ENCODE measurements around the gene SIX3. TPM values are rescaled to one million over a fixed set of nuclear protein-coding genes. Genes with fewer than 3 reads are reported as not detected.
A peak's percentile ranks its signal among the peaks of the same experiment; 100 is the strongest.

The SIX3 gene
- total RNA-seq, 1 donor from 2014 or later: not detected

GRCh38 chr2:44951714-44952113 lies 10.2 kb downstream of the SIX3 start:
- Histone ChIP-seq H3K36me3 (no peaks in the 10 kb centered on the region), H3K9me3 (no peaks in the 10 kb centered on the region), H3K4me1 (peaks cover 21% of the 10 kb centered on the region), H3K4me3 (no peak overlapping the region), H3K27ac (no peak overlapping the region), H3K27me3 (peaks cover 86% of the 10 kb centered on the region)
- DNase-seq: no peak
- intact Hi-C loops (cut with DNase I): no loop called here
- no peak for ATAC-seq
- TF ChIP-seq CTCF (IDR thresholded peaks at IDR 0.05): no peak

- Histone ChIP-seq H3K27ac (no peak overlapping the region), H3K4me3 (peak overlapping the region; percentile 23), H3K27me3 (peaks cover 84% of the 10 kb centered on the region), H3K36me3 (no peaks in the 10 kb centered on the region), H3K9me3 (no peaks in the 10 kb centered on the region), H3K4me1 (peaks cover 21% of the 10 kb centered on the region)
- intact Hi-C loops (cut with DNase I): no loop called here
- peak; percentile 55 for TF ChIP-seq CTCF (IDR thresholded peaks at IDR 0.05)
- DNase-seq (no peak), ATAC-seq (peak; percentile 73)
Measured at GRCh38 chr2:44952143-44952805, 10.8 kb downstream of the SIX3 start.

DNA sequence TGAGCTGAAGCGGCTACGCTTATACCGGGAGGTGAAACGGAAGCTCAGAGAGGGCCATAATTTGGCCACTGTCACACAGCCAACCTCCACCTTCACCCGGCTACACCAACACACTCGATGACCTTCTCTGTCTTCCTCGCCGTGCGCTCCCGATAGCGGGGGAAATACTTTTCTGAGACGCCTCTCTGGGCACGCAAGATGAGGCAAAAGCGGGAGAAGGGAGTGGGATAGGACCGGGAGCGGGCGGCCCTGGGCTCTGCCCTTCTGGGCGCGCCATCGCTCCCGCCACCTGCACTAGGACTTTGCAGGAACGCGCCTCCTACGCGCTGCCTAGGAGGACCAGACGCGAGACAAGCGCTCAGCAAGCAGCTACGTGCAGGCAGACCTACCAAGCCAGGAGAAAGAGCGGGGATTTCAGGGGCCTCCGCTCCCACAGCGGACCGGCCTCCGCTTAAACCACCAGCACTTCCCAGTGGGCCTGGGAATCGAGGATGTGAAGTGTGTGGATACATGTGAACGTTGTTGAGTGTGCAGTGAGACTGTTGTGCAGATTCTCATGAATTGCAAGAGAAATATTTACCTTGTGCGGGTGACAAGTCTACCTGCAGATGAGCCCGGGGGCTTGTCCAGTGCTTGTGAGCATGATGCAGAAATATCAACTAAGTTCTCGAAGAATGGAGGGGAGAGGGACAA lies 11.4 kb downstream of the SIX3 start:
- Histone ChIP-seq H3K27me3 (peaks cover 80% of the 10 kb centered on the region), H3K4me1 (peaks cover 21% of the 10 kb centered on the region), H3K4me3 (peak overlapping the region; percentile 23), H3K27ac (no peak overlapping the region), H3K36me3 (no peaks in the 10 kb centered on the region), H3K9me3 (no peaks in the 10 kb centered on the region)
- DNase-seq: no peak
- no peak for TF ChIP-seq CTCF (IDR thresholded peaks at IDR 0.05)
- intact Hi-C loops (cut with DNase I): no loop called here
- no peak for ATAC-seq

- H3K36me3 ChIP-seq: no peaks in the 10 kb centered on the region
- H3K4me3 ChIP-seq: no peak overlapping the region
- TF ChIP-seq CTCF (IDR thresholded peaks at IDR 0.05): no peak
- H3K27ac ChIP-seq: no peak overlapping the region
- peaks cover 21% of the 10 kb centered on the region for H3K4me1 ChIP-seq
- intact Hi-C loops (cut with DNase I): no loop called here
- DNase-seq (no peak), ATAC-seq (no peak)
- H3K27me3 ChIP-seq: peaks cover 78% of the 10 kb centered on the region
- no peaks in the 10 kb centered on the region for H3K9me3 ChIP-seq
Measured at GRCh38 chr2:44953499-44953883, 12.0 kb downstream of the SIX3 start.

DNA sequence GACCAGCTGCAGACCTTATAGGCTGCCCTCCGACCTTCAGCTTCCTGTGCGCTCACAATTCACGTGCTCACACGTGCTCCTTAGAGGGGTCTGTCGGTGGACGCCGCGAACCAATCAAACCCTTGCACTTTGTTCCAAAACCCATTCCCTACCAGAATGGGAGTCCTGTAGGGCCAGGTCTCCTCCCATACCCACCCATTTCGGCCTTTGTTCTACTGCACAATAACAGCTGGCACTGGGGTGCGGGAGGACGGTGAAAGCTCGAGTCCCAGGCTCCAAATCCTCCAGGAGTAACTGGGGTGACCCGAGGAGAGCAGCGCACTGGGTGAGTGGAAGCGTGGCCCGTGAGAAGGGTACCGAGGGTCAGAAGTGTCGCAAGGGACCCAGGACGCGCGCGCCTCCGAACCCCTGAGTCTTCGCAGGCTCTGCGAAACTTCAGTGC lies 13.0 kb downstream of the SIX3 start:
- intact Hi-C loops (cut with DNase I): no loop called here
- no peak overlapping the region for H3K4me3 ChIP-seq
- H3K4me1 ChIP-seq: peaks cover 21% of the 10 kb centered on the region
- H3K36me3 ChIP-seq: no peaks in the 10 kb centered on the region
- no peaks in the 10 kb centered on the region for H3K9me3 ChIP-seq
- H3K27ac ChIP-seq: no peak overlapping the region
- DNase-seq: no peak
- no peak for ATAC-seq
- peaks cover 68% of the 10 kb centered on the region for H3K27me3 ChIP-seq
- TF ChIP-seq CTCF (IDR thresholded peaks at IDR 0.05): no peak

Data from upper lobe of right lung (tissue), 1 donor.